ENCODE measurements around the gene GGT6.
"Not testable (repeated sequence)": the region's sequence is repeated elsewhere in the genome, so short reads cannot be mapped to it uniquely, and the experiment has no call there.

GGT6 gene

GRCh38 chr17:4560421-4560820, at the start of gene GGT6:
Gene GGT6 (minus strand): TSS chr17:4560577. CDS start chr17:4560521, 56 bp downstream.
- Histone ChIP-seq H3K4me1 (ENCODE audit: control insufficient read depth, insufficient read depth, low read length) (peaks cover 14% of the 10 kb centered on the region), H3K4me3 (ENCODE audit: low read depth, low read length) (no peak within 1 kb of the TSS), H3K27ac (ENCODE audit: low read depth, low read length) (no peak within 1 kb of the TSS), H3K9ac (ENCODE audit: low read depth, low read length) (no peak within 1 kb of the TSS), H3K27me3 (ENCODE audit: control insufficient read depth, insufficient read depth, low read length) (no peaks in the 10 kb centered on the region), H3K9me3 (ENCODE audit: control insufficient read depth, insufficient read depth, low read length) (no peaks in the 10 kb centered on the region), H3K36me3 (ENCODE audit: control insufficient read depth, insufficient read depth, low read length) (no peaks in the 10 kb centered on the region)

- Histone ChIP-seq H3K4me3 (ENCODE audit: low read depth, low read length) (no peak overlapping the region), H3K4me1 (ENCODE audit: control insufficient read depth, insufficient read depth, low read length) (peaks cover 7% of the 10 kb centered on the region; the same call in 1 of the 2 replicates), H3K27me3 (ENCODE audit: control insufficient read depth, insufficient read depth, low read length) (no peaks in the 10 kb centered on the region), H3K9ac (ENCODE audit: low read depth, low read length) (no peak overlapping the region), H3K9me3 (ENCODE audit: control insufficient read depth, insufficient read depth, low read length) (no peaks in the 10 kb centered on the region), H3K27ac (ENCODE audit: low read depth, low read length) (no peak overlapping the region), H3K36me3 (ENCODE audit: control insufficient read depth, insufficient read depth, low read length) (no peaks in the 10 kb centered on the region)
Measured at GRCh38 chr17:4610162-4610561, 49.8 kb upstream of the GGT6 start.

GRCh38 chr17:4609761-4610160, 49.4 kb upstream of the GGT6 start:
- Histone ChIP-seq H3K27me3 (ENCODE audit: control insufficient read depth, insufficient read depth, low read length) (no peaks in the 10 kb centered on the region), H3K27ac (ENCODE audit: low read depth, low read length) (no peak overlapping the region), H3K4me3 (ENCODE audit: low read depth, low read length) (no peak overlapping the region), H3K4me1 (ENCODE audit: control insufficient read depth, insufficient read depth, low read length) (peaks cover 7% of the 10 kb centered on the region; the same call in 1 of the 2 replicates), H3K9me3 (ENCODE audit: control insufficient read depth, insufficient read depth, low read length) (no peaks in the 10 kb centered on the region), H3K9ac (ENCODE audit: low read depth, low read length) (no peak overlapping the region), H3K36me3 (ENCODE audit: control insufficient read depth, insufficient read depth, low read length) (no peaks in the 10 kb centered on the region)

GRCh38 chr17:4607773-4608187, 47.4 kb upstream of the GGT6 start:
- no peaks in the 10 kb centered on the region for H3K9me3 ChIP-seq (ENCODE audit: control insufficient read depth, insufficient read depth, low read length)
- H3K36me3 ChIP-seq (ENCODE audit: control insufficient read depth, insufficient read depth, low read length): no peaks in the 10 kb centered on the region
- no peaks in the 10 kb centered on the region for H3K27me3 ChIP-seq (ENCODE audit: control insufficient read depth, insufficient read depth, low read length)
- peak overlapping the region; percentile 21; the same call in 1 of the 2 replicates for H3K9ac ChIP-seq (ENCODE audit: low read depth, low read length)
- peaks cover 7% of the 10 kb centered on the region; the same call in 1 of the 2 replicates for H3K4me1 ChIP-seq (ENCODE audit: control insufficient read depth, insufficient read depth, low read length)
- H3K4me3 ChIP-seq (ENCODE audit: low read depth, low read length): no peak overlapping the region
- peak overlapping the region; percentile 61 for H3K27ac ChIP-seq (ENCODE audit: low read depth, low read length)

- no peaks in the 10 kb centered on the region for H3K27me3 ChIP-seq (ENCODE audit: control insufficient read depth, insufficient read depth, low read length)
- no peak overlapping the region for H3K4me3 ChIP-seq (ENCODE audit: low read depth, low read length)
- H3K27ac ChIP-seq (ENCODE audit: low read depth, low read length): peak overlapping the region; percentile 61
- peaks cover 7% of the 10 kb centered on the region; the same call in 1 of the 2 replicates for H3K4me1 ChIP-seq (ENCODE audit: control insufficient read depth, insufficient read depth, low read length)
- no peaks in the 10 kb centered on the region for H3K36me3 ChIP-seq (ENCODE audit: control insufficient read depth, insufficient read depth, low read length)
- H3K9ac ChIP-seq (ENCODE audit: low read depth, low read length): peak overlapping the region; percentile 21; the same call in 1 of the 2 replicates
- no peaks in the 10 kb centered on the region for H3K9me3 ChIP-seq (ENCODE audit: control insufficient read depth, insufficient read depth, low read length)
Measured at GRCh38 chr17:4607261-4607741, 46.9 kb upstream of the GGT6 start.

- no peak overlapping the region for H3K27ac ChIP-seq (ENCODE audit: low read depth, low read length)
- H3K9me3 ChIP-seq (ENCODE audit: control insufficient read depth, insufficient read depth, low read length): no peaks in the 10 kb centered on the region
- H3K9ac ChIP-seq (ENCODE audit: low read depth, low read length): no peak overlapping the region
- peaks cover 8% of the 10 kb centered on the region for H3K4me1 ChIP-seq (ENCODE audit: control insufficient read depth, insufficient read depth, low read length)
- no peaks in the 10 kb centered on the region for H3K36me3 ChIP-seq (ENCODE audit: control insufficient read depth, insufficient read depth, low read length)
- H3K4me3 ChIP-seq (ENCODE audit: low read depth, low read length): no peak overlapping the region
- H3K27me3 ChIP-seq (ENCODE audit: control insufficient read depth, insufficient read depth, low read length): no peaks in the 10 kb centered on the region
Measured at GRCh38 chr17:4605826-4606225, 45.4 kb upstream of the GGT6 start.

- H3K4me3 ChIP-seq (ENCODE audit: low read depth, low read length); H3K27ac ChIP-seq (ENCODE audit: low read depth, low read length); H3K9ac ChIP-seq (ENCODE audit: low read depth, low read length); H3K27me3 ChIP-seq (ENCODE audit: control insufficient read depth, insufficient read depth, low read length); H3K9me3 ChIP-seq (ENCODE audit: control insufficient read depth, insufficient read depth, low read length); H3K36me3 ChIP-seq (ENCODE audit: control insufficient read depth, insufficient read depth, low read length): not testable (repeated sequence)
- H3K4me1 ChIP-seq (ENCODE audit: control insufficient read depth, insufficient read depth, low read length): peaks cover 17% of the 10 kb centered on the region
Measured at GRCh38 chr17:4604736-4605135, 44.4 kb upstream of the GGT6 start.

GRCh38 chr17:4604111-4604644, 43.8 kb upstream of the GGT6 start:
- Histone ChIP-seq H3K9ac (ENCODE audit: low read depth, low read length) (no peak overlapping the region), H3K27me3 (ENCODE audit: control insufficient read depth, insufficient read depth, low read length) (no peaks in the 10 kb centered on the region), H3K4me3 (ENCODE audit: low read depth, low read length) (no peak overlapping the region), H3K27ac (ENCODE audit: low read depth, low read length) (no peak overlapping the region), H3K9me3 (ENCODE audit: control insufficient read depth, insufficient read depth, low read length) (no peaks in the 10 kb centered on the region), H3K4me1 (ENCODE audit: control insufficient read depth, insufficient read depth, low read length) (peaks cover 23% of the 10 kb centered on the region), H3K36me3 (ENCODE audit: control insufficient read depth, insufficient read depth, low read length) (no peaks in the 10 kb centered on the region)

GRCh38 chr17:4602041-4602440, 41.7 kb upstream of the GGT6 start:
- peaks cover 20% of the 10 kb centered on the region for H3K4me1 ChIP-seq (ENCODE audit: control insufficient read depth, insufficient read depth, low read length)
- H3K27ac ChIP-seq (ENCODE audit: low read depth, low read length): no peak overlapping the region
- no peaks in the 10 kb centered on the region for H3K9me3 ChIP-seq (ENCODE audit: control insufficient read depth, insufficient read depth, low read length)
- no peak overlapping the region for H3K4me3 ChIP-seq (ENCODE audit: low read depth, low read length)
- H3K9ac ChIP-seq (ENCODE audit: low read depth, low read length): no peak overlapping the region
- no peaks in the 10 kb centered on the region for H3K27me3 ChIP-seq (ENCODE audit: control insufficient read depth, insufficient read depth, low read length)
- H3K36me3 ChIP-seq (ENCODE audit: control insufficient read depth, insufficient read depth, low read length): no peaks in the 10 kb centered on the region

GRCh38 chr17:4601326-4601725, 40.9 kb upstream of the GGT6 start:
- H3K9ac ChIP-seq (ENCODE audit: low read depth, low read length): no peak overlapping the region
- no peaks in the 10 kb centered on the region for H3K36me3 ChIP-seq (ENCODE audit: control insufficient read depth, insufficient read depth, low read length)
- H3K27ac ChIP-seq (ENCODE audit: low read depth, low read length): no peak overlapping the region
- no peaks in the 10 kb centered on the region for H3K9me3 ChIP-seq (ENCODE audit: control insufficient read depth, insufficient read depth, low read length)
- no peak overlapping the region for H3K4me3 ChIP-seq (ENCODE audit: low read depth, low read length)
- H3K27me3 ChIP-seq (ENCODE audit: control insufficient read depth, insufficient read depth, low read length): no peaks in the 10 kb centered on the region
- peaks cover 20% of the 10 kb centered on the region for H3K4me1 ChIP-seq (ENCODE audit: control insufficient read depth, insufficient read depth, low read length)

GRCh38 chr17:4600563-4600962, 40.2 kb upstream of the GGT6 start:
- Histone ChIP-seq H3K4me3 (ENCODE audit: low read depth, low read length) (no peak overlapping the region), H3K9me3 (ENCODE audit: control insufficient read depth, insufficient read depth, low read length) (no peaks in the 10 kb centered on the region), H3K27ac (ENCODE audit: low read depth, low read length) (peak overlapping the region; percentile 69), H3K36me3 (ENCODE audit: control insufficient read depth, insufficient read depth, low read length) (no peaks in the 10 kb centered on the region), H3K4me1 (ENCODE audit: control insufficient read depth, insufficient read depth, low read length) (peaks cover 20% of the 10 kb centered on the region), H3K27me3 (ENCODE audit: control insufficient read depth, insufficient read depth, low read length) (no peaks in the 10 kb centered on the region), H3K9ac (ENCODE audit: low read depth, low read length) (no peak overlapping the region)

Measured in HUES48 (cell line).